Activated T-cell treated with anti-CD3 and anti-CD28 coated beads, Interleukin-2, amount 50 U/mL, for 24 hours (primary cell): ENCODE results near the gene GDF15.
"Not testable (repeated sequence)": the region's sequence is repeated elsewhere in the genome, so short reads cannot be mapped to it uniquely, and the experiment has no call there.

Experiments used
- DNase-seq: peaks from one replicate; pipeline ENCODE4 v3.0.0-alpha.2; 2020
- H3K27ac Mint-ChIP-seq: 2 replicates; pipeline ENCODE4 v1.8.0; 2020; ENCODE audit warnings: mild to moderate bottlenecking, mixed read lengths
- H3K27me3 Mint-ChIP-seq: 2 replicates; pipeline ENCODE4 v1.8.0; 2020; ENCODE audit warnings: mixed read lengths
- H3K36me3 Mint-ChIP-seq: 2 replicates; pipeline ENCODE4 v1.8.0; 2020; ENCODE audit warnings: low read depth, mixed read lengths
- H3K4me1 Mint-ChIP-seq: 2 replicates; pipeline ENCODE4 v1.8.0; 2020; ENCODE audit warnings: low read depth, mixed read lengths
- H3K4me3 Mint-ChIP-seq: 2 replicates; pipeline ENCODE4 v1.8.0; 2020; ENCODE audit warnings: mild to moderate bottlenecking, moderate library complexity, mixed read lengths
- H3K9me3 Mint-ChIP-seq: 2 replicates; pipeline ENCODE4 v1.8.0; 2020; ENCODE audit warnings: mixed read lengths

The GDF15 gene

DNA sequence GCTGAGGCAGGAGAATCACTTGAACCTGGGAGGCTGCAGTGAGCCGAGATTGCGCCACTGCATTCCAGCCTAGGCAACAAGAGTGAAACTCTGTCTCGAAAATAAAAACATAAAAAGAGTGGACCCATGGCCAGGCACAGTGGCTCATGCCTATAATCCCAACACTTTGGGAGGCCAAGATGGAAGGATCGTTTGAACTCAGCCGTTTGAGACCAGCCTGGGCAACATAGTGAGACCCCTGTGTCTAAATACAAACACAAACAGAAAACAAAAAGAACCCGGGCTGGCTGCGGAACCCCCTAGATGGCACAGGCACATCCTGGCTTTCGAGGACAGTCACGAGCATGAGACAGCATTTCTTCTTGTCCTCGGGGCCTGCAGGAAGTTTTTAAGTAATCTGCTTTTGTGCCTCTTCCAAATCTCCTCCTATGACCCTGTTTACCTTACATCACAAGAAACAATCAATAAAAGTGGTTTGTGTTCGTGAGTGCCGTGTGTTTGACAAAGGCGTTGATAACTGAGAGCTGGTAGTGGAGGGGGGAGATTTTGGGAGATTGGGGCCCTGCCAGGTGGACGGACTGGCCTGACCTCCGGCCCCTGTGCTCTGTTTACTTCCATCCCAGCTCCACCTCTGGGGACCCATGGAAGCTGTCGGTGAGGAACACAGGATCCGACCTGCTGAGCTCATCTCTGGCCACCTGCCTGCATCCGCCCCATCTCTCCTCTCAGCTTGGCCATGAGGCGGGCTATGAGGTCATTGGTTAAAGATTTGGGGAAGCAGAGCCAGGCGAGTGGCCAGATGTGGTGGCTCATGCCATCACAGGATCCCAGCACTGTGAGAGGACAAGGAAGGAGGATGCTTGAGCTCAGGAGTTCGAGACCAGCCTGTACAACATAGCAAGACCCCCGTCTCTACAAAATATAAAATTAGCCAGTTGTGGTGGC lies 5.9 kb upstream of the GDF15 start:
- Mint-ChIP-seq H3K27me3 (peaks cover 21% of the 10 kb centered on the region), H3K4me1 (no peaks in the 10 kb centered on the region), H3K4me3 (no peak overlapping the region), H3K36me3 (no peaks in the 10 kb centered on the region), H3K27ac (no peak overlapping the region), H3K9me3 (no peaks in the 10 kb centered on the region)
- no peak for DNase-seq

DNA sequence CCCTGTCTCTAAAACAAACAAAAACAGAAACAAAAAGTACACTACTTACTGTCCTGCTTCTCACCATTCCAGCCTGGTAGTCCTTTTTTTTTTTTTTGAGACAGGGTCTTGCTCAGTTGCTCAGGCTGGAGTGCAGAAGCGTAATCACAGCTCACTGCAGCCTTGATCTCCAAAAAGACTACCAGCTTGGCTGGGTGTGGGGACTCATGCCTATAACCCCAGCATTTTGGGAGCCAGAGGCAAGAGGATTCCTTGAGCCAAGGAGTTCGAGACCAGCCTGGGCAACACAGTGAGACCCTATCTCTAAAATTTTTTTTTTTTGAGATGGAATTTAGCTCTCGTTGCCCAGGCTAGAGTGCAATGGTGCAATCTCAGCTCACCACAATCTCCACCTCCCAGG lies 5.1 kb upstream of the GDF15 start:
- Mint-ChIP-seq H3K36me3 (no peaks in the 10 kb centered on the region), H3K4me3 (no peak overlapping the region), H3K9me3 (no peaks in the 10 kb centered on the region), H3K4me1 (no peaks in the 10 kb centered on the region), H3K27me3 (peaks cover 28% of the 10 kb centered on the region), H3K27ac (no peak overlapping the region)
- no peak for DNase-seq

DNA sequence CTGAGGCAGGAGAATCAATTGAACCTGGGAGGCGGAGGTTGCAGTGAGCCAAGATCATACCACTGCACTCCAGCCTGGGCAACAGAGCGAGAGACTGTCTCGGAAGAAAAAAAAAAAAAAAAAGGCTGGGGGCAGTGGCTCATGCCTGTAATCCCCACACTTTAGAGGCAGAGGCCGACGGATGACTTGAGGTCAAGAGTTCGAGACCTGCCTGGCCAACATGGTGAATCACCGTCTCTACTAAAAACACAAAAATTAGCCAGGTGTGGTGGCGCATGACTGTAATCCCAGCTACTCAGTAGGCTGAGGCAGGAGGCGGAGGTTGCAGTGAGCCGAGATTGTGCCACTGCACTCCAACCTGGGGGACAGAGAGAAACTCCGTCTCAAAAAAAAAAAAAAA lies 2.3 kb upstream of the GDF15 start:
- H3K27me3 Mint-ChIP-seq = peaks cover 56% of the 10 kb centered on the region
- not testable (repeated sequence) for H3K9me3 Mint-ChIP-seq, H3K4me3 Mint-ChIP-seq, H3K36me3 Mint-ChIP-seq, H3K4me1 Mint-ChIP-seq, DNase-seq, H3K27ac Mint-ChIP-seq

DNA sequence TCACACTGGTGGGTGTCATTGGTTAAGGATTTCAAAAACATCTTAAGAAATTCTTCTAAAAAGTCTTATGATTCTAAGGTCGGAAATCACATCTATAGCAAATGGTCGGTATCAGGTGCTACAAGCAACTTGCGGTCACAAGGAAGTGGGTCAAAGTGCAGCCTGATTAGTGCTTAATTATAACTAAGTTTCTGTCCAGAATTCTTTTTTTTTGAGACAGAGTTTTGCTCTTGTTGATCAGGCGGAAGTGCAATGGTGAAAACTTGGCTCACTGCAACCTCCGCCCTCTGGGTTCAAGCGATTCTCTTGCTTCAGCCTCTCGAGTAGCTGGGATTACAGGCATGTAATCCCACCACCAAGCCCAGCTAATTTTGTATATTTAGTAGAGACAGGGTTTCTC lies 1.2 kb upstream of the GDF15 start:
- DNase-seq = no peak
- H3K4me3 Mint-ChIP-seq = no peak overlapping the region
- no peak overlapping the region for H3K27ac Mint-ChIP-seq
- H3K36me3 Mint-ChIP-seq = no peaks in the 10 kb centered on the region
- H3K9me3 Mint-ChIP-seq = no peaks in the 10 kb centered on the region
- peaks cover 10% of the 10 kb centered on the region for H3K4me1 Mint-ChIP-seq
- H3K27me3 Mint-ChIP-seq = peaks cover 66% of the 10 kb centered on the region

DNA sequence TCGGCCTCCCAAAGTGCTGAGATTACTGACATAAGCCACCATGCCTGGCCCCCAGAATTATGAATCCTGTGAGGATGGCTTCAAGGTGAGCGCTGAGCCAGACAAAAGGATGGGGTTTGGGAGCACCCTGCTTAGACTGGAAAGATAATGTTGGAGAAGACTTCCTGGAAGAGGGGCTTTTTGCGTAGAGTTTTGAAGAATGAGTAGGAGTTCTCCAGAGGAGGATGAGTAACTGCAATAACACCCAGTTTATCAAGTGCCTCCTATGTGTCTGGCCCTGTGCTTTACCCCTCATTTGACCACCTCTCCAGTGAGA lies 641 bp upstream of the GDF15 start:
- H3K27me3 Mint-ChIP-seq = peaks cover 71% of the 10 kb centered on the region
- H3K4me1 Mint-ChIP-seq = peaks cover 10% of the 10 kb centered on the region
- H3K36me3 Mint-ChIP-seq = no peaks in the 10 kb centered on the region
- no peak overlapping the region for H3K4me3 Mint-ChIP-seq
- H3K9me3 Mint-ChIP-seq = no peaks in the 10 kb centered on the region
- no peak overlapping the region for H3K27ac Mint-ChIP-seq
- DNase-seq = no peak

DNA sequence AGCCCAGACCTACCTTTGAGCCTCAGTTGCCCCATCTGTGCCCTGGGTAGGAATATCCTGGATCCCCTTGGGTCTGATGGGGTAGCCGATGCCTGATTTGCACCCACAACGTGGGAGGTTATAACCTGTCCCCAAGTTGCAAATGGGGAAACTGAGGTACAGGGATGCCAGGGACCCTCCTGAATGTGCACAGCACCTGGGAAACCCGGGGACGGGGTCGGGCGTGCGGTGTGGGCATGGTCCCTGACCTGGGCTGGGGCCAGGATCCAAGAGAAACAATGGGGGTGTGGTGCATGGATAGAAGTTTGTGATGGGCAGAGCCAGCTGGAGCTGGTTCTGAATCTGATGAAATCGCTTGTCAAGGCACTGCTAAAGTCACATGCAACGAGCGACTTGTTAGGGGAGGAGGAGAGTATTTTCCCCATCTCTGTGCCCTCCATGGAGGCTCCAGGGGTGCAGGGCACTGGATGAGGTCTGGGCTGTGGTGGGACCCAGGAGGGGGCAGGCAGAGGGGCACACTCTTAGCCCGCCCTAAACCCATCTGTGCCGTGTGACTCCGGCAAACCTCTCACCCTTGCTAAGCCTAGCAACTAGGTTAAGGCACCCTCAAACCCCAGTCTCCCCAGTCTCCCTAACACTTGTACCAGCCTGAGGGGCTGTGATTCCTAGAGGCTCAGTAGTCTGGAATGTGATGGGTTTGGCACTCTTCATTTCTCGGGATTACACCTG lies 749 bp downstream of the GDF15 start:
- H3K4me3 Mint-ChIP-seq = no peak overlapping the region

DNA sequence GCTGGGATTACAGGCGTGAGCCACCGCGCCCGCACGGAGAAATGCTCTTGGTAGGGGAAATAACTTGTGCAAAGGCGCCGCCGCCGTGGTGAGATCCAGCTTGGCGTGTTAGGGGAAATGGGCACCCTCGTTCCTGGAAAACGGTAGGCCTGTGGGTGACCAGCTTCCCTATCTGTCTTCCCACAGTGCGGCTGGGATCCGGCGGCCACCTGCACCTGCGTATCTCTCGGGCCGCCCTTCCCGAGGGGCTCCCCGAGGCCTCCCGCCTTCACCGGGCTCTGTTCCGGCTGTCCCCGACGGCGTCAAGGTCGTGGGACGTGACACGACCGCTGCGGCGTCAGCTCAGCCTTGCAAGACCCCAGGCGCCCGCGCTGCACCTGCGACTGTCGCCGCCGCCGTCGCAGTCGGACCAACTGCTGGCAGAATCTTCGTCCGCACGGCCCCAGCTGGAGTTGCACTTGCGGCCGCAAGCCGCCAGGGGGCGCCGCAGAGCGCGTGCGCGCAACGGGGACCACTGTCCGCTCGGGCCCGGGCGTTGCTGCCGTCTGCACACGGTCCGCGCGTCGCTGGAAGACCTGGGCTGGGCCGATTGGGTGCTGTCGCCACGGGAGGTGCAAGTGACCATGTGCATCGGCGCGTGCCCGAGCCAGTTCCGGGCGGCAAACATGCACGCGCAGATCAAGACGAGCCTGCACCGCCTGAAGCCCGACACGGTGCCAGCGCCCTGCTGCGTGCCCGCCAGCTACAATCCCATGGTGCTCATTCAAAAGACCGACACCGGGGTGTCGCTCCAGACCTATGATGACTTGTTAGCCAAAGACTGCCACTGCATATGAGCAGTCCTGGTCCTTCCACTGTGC lies 2.4 kb downstream of the GDF15 start:
- peaks cover 10% of the 10 kb centered on the region for H3K4me1 Mint-ChIP-seq
- H3K4me3 Mint-ChIP-seq = peak overlapping the region; percentile 72
- H3K27ac Mint-ChIP-seq = peak overlapping the region; percentile 33
- H3K36me3 Mint-ChIP-seq = no peaks in the 10 kb centered on the region
- peak; percentile 91 for DNase-seq
- no peaks in the 10 kb centered on the region for H3K9me3 Mint-ChIP-seq
- peaks cover 72% of the 10 kb centered on the region for H3K27me3 Mint-ChIP-seq

More for the DNA sequence above, 749 bp downstream of the GDF15 start:
- H3K4me1 Mint-ChIP-seq = peaks cover 10% of the 10 kb centered on the region
- DNase-seq = no peak
- no peak overlapping the region for H3K27ac Mint-ChIP-seq
- no peaks in the 10 kb centered on the region for H3K36me3 Mint-ChIP-seq
- no peaks in the 10 kb centered on the region for H3K9me3 Mint-ChIP-seq
- H3K27me3 Mint-ChIP-seq = peaks cover 72% of the 10 kb centered on the region

DNA sequence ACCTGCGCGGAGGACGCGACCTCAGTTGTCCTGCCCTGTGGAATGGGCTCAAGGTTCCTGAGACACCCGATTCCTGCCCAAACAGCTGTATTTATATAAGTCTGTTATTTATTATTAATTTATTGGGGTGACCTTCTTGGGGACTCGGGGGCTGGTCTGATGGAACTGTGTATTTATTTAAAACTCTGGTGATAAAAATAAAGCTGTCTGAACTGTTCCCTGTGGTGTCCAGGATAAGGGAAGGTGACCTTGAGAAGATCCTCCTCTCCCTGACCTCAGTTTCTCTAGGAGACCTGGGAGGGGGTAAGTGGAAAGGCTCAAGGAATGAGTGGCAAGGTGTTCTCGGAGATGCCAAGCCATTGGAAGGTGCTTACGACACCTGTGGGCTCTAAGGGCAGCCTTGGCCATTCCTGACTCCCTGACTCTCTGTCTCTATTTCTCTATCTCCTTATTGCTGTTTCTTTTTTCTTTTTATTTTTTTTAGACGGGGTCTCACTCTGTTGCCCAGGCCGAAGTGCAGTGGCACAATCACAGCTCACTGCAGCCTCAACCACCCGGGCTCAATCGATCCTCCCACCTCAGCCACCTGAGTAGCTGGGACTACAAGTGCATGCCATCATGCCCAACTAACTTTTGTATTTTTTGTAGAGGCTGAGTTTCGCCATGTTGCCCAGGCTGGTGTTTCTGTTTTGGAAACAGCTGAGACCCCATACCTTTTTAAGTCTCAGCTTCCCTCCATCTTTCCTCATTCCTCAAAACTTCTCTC lies 3.2 kb downstream of the GDF15 start:
- Mint-ChIP-seq H3K9me3 (no peaks in the 10 kb centered on the region), H3K4me3 (no peak overlapping the region), H3K27ac (no peak overlapping the region)

DNA sequence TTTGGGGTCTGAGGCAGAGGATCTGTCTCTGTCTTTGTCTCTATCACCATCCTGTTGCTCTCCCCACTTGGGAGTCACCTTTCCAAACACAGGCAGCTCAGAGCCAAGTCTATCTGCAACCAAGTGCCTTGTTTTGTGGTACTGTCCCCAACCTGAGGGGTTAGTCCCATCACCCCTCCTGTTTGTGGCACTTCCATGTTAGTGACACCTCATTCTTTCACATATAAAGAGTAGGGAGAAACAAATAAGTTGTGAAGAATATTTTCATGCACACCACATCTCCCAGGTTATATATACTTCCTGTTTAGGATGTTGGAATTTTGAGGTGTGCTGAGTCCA lies 3.7 kb downstream of the GDF15 start:
- Mint-ChIP-seq H3K9me3 (no peaks in the 10 kb centered on the region), H3K27ac (no peak overlapping the region), H3K4me3 (no peak overlapping the region), H3K27me3 (peaks cover 74% of the 10 kb centered on the region), H3K36me3 (no peaks in the 10 kb centered on the region), H3K4me1 (peaks cover 10% of the 10 kb centered on the region)
- no peak for DNase-seq

More for the DNA sequence above, 3.2 kb downstream of the GDF15 start:
- Mint-ChIP-seq H3K27me3 (peaks cover 75% of the 10 kb centered on the region), H3K36me3 (no peaks in the 10 kb centered on the region), H3K4me1 (peaks cover 10% of the 10 kb centered on the region)
- no peak for DNase-seq

DNA sequence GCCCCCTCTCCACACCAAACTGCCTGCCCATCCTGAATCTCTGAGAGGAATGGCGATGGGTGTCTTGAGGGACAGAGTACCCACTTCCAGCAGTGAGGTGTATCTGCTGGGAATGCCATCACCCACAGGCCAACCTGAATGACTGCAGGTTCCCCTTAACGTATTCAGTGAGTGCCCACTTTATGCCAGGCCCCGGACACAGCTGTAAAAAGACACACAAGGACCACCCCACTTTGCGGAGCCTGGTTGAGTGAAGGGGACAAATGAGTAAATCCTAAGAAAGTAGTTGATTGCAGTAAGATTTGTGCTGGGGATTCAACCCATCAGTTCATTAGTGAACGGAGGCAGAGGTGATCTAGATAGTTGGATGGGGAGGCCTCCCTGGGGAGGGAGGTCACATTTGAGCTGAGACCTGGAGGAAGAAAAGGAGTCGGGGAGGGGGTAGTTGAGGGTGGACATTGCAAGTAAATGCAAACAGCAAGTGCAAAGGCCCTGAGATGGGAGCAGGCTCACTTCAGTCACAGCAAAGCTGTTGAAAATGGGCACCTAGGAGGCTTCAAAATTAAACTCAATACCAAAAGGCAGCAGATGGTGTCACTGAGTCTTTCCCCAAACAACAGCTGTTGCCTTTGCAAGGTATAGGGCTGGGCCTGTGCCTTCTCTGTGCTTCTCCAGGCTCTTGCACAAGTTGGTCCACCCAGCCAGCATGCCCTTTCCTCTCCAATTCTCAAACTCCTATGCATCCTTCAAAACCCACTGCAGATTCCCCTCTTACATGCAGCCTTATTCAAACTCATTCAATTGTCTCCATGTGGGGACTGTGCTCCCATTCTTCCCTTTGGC lies 4.3 kb downstream of the GDF15 start:
- Mint-ChIP-seq H3K9me3 (no peaks in the 10 kb centered on the region), H3K27me3 (peaks cover 70% of the 10 kb centered on the region), H3K36me3 (no peaks in the 10 kb centered on the region), H3K4me3 (no peak overlapping the region), H3K27ac (no peak overlapping the region), H3K4me1 (peaks cover 10% of the 10 kb centered on the region)
- DNase-seq = no peak

DNA sequence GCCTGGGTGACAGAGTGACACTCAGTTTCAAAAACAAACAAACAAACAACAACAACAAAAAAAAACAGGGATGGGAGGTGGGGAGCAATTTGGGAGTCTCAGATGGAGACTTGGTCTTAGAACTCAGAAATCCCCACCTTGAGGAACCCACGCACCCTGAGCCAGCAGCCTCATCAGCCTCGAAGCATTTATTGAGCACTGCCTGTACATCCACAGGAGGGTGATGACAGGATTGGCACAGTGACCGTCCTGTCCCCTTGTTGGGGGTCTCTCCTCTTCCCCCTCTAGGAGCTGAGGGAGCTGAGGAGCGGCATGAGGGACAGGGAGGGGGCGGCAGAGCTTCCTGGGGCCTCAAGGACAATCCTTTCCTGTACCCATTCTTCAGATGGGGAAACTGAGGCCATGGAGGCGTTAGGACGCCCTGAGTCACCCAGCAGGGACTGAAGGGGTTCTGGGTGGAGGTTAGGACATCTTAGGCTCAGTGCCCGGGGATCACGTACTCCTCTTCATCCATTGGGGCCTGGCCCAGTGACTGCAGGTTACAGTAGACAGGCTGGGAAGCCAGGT lies 5.6 kb downstream of the GDF15 start:
- H3K36me3 Mint-ChIP-seq = no peaks in the 10 kb centered on the region
- no peak for DNase-seq
- H3K9me3 Mint-ChIP-seq = no peaks in the 10 kb centered on the region
- H3K27ac Mint-ChIP-seq = no peak overlapping the region
- H3K4me3 Mint-ChIP-seq = no peak overlapping the region
- peaks cover 66% of the 10 kb centered on the region for H3K27me3 Mint-ChIP-seq
- peaks cover 10% of the 10 kb centered on the region for H3K4me1 Mint-ChIP-seq

DNA sequence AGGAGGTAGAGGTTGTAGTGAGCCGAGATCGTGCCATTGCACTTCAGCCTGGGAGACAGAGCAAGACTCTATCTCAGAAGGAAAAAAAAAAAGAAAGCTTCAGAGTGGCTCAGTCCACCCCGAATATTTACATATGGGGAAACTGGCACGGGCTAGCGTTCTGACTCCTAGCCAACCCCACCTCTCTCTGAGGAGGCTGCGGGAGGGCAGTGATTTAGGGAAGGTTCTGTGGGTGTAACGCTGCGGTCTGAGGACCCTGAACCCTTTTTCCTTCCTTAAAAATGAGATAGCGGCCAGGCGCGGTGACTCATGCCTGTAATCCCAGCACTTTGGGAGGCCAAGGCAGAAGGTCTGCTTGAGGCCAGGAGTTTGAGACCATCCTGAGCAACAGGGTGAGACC lies 6.5 kb downstream of the GDF15 start:
- no peaks in the 10 kb centered on the region for H3K9me3 Mint-ChIP-seq
- no peak overlapping the region for H3K4me3 Mint-ChIP-seq
- peaks cover 9% of the 10 kb centered on the region for H3K4me1 Mint-ChIP-seq
- peaks cover 62% of the 10 kb centered on the region for H3K27me3 Mint-ChIP-seq
- H3K27ac Mint-ChIP-seq = no peak overlapping the region
- DNase-seq = no peak
- no peaks in the 10 kb centered on the region for H3K36me3 Mint-ChIP-seq

DNA sequence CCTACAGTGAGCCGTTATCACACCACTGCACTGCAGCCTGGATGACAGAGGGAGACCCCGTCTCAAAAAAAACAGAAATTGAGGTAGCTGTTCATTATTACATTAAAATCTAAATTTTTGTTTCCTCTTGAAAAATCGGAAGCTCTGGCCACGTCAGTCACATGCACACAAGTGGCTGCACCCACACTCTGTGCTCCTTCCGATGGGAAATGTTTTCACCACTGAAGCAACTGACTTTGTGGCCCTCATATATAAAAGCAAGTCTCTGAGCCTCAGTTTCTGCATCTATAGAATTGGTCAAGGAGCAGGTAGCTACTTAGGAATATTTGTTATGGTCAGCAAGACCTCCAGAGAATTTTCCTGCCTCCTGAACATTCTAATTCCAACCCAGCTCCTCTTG lies 7.0 kb downstream of the GDF15 start:
- Mint-ChIP-seq H3K27ac (no peak overlapping the region), H3K27me3 (peaks cover 62% of the 10 kb centered on the region), H3K4me1 (peaks cover 8% of the 10 kb centered on the region), H3K36me3 (no peaks in the 10 kb centered on the region), H3K9me3 (no peaks in the 10 kb centered on the region), H3K4me3 (no peak overlapping the region)
- no peak for DNase-seq
